T-cell (primary cell): Measurements from ENCODE around the gene RXFP3. TPM values are rescaled to one million over a fixed set of nuclear protein-coding genes. Genes with fewer than 3 reads are reported as not detected.

Experiments used
- ATAC-seq, 4 experiments: fragments of 200-7000 bp in 3 of 4; fragments of 150-1000 bp in 1 of 4; cut with Tn5 transposase; replicated peaks in 1 of 4; 1 replicate in 3 of 4; 2 replicates in 1 of 4; pipeline ENCODE4 v1.10.0; 2021; ENCODE audit warnings: moderate library complexity in 3 of 4, mild to moderate bottlenecking in 2 of 4, moderate number of reproducible peaks in 1 of 4
- CTCF ChIA-PET, 2 donors: fragments of 300-600 bp; sonication (Branson Sonifier 250); formaldehyde crosslinking; loops; one replicate each; lab custom pipeline; 2022; ENCODE audit warnings: antibody characterized with exemption in 2 of 2; lab: Charles Lee
- POLR2A ChIA-PET, 2 donors: fragments of 300-600 bp; sonication (Branson Sonifier 250); formaldehyde crosslinking; loops; one replicate each; lab custom pipeline; 2022; ENCODE audit warnings: antibody characterized with exemption in 2 of 2; lab: Charles Lee
- DNase-seq, 35 experiments: peaks; one replicate each; pipeline versions ENCODE4 v3.0.0 to v3.0.0-alpha.2; 2013 to 2023
- H3K27ac ChIP-seq: one replicate; pipeline ENCODE4 v1.5.1; 2013; ENCODE audit warnings: low read length
- H3K27me3 ChIP-seq, 2 experiments: replicated peaks in 1 of 2; 1 replicate in 1 of 2; 2 replicates in 1 of 2; pipeline versions ENCODE4 v1.6.1 to v1.7.0; 2013; ENCODE audit warnings: low read length in 1 of 2, mixed read lengths in 1 of 2; ENCODE audit not compliant: control insufficient read depth in 2 of 2, insufficient read depth in 2 of 2; ENCODE audit errors: extremely low read depth in 1 of 2
- H3K36me3 ChIP-seq, 2 donors: 1 replicate in 1 of 2; 2 replicates in 1 of 2; pipeline versions ENCODE4 v1.6.1 to v1.7.0; 2013; ENCODE audit warnings: low read length in 1 of 2; ENCODE audit not compliant: control insufficient read depth in 2 of 2, insufficient read depth in 1 of 2; ENCODE audit errors: extremely low read depth in 1 of 2
- H3K4me1 ChIP-seq, 2 experiments: 1 replicate in 1 of 2; 2 replicates in 1 of 2; pipeline versions ENCODE4 v1.6.1 to v1.7.0; 2013; ENCODE audit warnings: low read length in 2 of 2, mixed read lengths in 1 of 2; ENCODE audit not compliant: insufficient read depth in 2 of 2, control insufficient read depth in 1 of 2; ENCODE audit errors: extremely low read depth in 1 of 2
- H3K4me3 ChIP-seq, 2 donors: 1 replicate in 1 of 2; 2 replicates in 1 of 2; pipeline versions ENCODE4 v1.5.1 to v1.7.0; 2013; ENCODE audit warnings: mild to moderate bottlenecking in 2 of 2, low read length in 1 of 2, moderate library complexity in 1 of 2; ENCODE audit not compliant: control insufficient read depth in 1 of 2; ENCODE audit errors: extremely low read depth in 1 of 2
- H3K9me3 ChIP-seq: 2 replicates; pipeline ENCODE4 v1.7.0; 2013
- H3K27ac Mint-ChIP-seq, 2 donors: one replicate each; pipeline ENCODE4 v1.8.0; 2020 to 2021; ENCODE audit warnings: mild to moderate bottlenecking in 2 of 2, mixed read lengths in 2 of 2
- H3K27me3 Mint-ChIP-seq, 2 donors: one replicate each; pipeline ENCODE4 v1.8.0; 2021 to 2022; ENCODE audit warnings: mixed read lengths in 2 of 2
- H3K36me3 Mint-ChIP-seq: one replicate; pipeline ENCODE4 v1.8.0; 2021; ENCODE audit warnings: mixed read lengths
- H3K4me1 Mint-ChIP-seq, 3 donors: one replicate each; pipeline ENCODE4 v1.8.0; 2020 to 2022; ENCODE audit warnings: mixed read lengths in 3 of 3, mild to moderate bottlenecking in 1 of 3
- H3K4me3 Mint-ChIP-seq, 3 donors: one replicate each; pipeline ENCODE4 v1.8.0; 2020 to 2022; ENCODE audit warnings: mild to moderate bottlenecking in 3 of 3, mixed read lengths in 3 of 3, moderate library complexity in 3 of 3
- H3K9me3 Mint-ChIP-seq, 3 donors: one replicate each; pipeline ENCODE4 v1.8.0; 2020 to 2022; ENCODE audit warnings: mixed read lengths in 3 of 3
- WGBS: methylation state at CpG from one replicate; pipeline ENCODE4 v1.1.5; 2013; ENCODE audit warnings: missing lambda C conversion rate; ENCODE audit not compliant: insufficient coverage; 5-methylcytosine and 5-hydroxymethylcytosine counted together
- total RNA-seq, 35 experiments: library from RNA in 6 of 35; stranded (reverse) in 6 of 35; fragments of 120-200 nt in 1 of 35; gene quantifications; one replicate each; pipeline versions ENCODE4 v1.2.1 to v1.2.4 and lab custom pipeline; 2013 to 2026

RXFP3 gene
- total RNA-seq, 5 donors from 2014 or later (not counting 1 experiment from before 2014, with no cell fraction given), result not detected

DNA sequence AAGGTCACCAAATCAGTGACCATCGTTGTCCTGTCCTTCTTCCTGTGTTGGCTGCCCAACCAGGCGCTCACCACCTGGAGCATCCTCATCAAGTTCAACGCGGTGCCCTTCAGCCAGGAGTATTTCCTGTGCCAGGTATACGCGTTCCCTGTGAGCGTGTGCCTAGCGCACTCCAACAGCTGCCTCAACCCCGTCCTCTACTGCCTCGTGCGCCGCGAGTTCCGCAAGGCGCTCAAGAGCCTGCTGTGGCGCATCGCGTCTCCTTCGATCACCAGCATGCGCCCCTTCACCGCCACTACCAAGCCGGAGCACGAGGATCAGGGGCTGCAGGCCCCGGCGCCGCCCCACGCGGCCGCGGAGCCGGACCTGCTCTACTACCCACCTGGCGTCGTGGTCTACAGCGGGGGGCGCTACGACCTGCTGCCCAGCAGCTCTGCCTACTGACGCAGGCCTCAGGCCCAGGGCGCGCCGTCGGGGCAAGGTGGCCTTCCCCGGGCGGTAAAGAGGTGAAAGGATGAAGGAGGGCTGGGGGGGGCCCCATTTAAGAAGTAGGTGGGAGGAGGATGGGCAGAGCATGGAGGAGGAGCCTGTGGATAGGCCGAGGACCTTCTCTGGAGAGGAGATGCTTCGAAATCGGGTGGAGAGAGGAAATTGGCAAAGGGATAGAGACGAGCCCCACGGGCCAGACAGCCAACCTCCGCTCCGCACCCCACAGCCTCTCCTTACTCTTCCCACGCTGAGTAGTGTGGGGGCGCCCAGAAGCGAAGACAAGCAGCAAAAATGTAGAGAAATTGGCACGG is 1.7 kb downstream of the RXFP3 start:
- CTCF ChIA-PET, result no interaction called here
- H3K9me3 ChIP-seq, result no peaks in the 10 kb centered on the region
- ATAC-seq (no peak), DNase-seq (no peak)
- peaks cover 0 to 7% (median 6%) of the 10 kb centered on the region in 3 donors for H3K4me1 Mint-ChIP-seq
- H3K9me3 Mint-ChIP-seq, result no peaks in the 10 kb centered on the region
- POLR2A ChIA-PET, result no interaction called here
- H3K4me3 Mint-ChIP-seq, result no peak overlapping the region
- peaks cover 12 to 44% of the 10 kb centered on the region in 2 experiments for H3K27me3 ChIP-seq
- no peak overlapping the region for H3K4me3 ChIP-seq
- peaks cover 49 to 64% of the 10 kb centered on the region in 2 donors for H3K27me3 Mint-ChIP-seq
- peaks cover 0 to 7% of the 10 kb centered on the region in 2 experiments for H3K4me1 ChIP-seq
- 32% methylated on average over 46 of the region's 54 CpGs for WGBS
- no peaks in the 10 kb centered on the region for H3K36me3 ChIP-seq
- no peak overlapping the region for H3K27ac Mint-ChIP-seq
- H3K36me3 Mint-ChIP-seq, result no peaks in the 10 kb centered on the region
- no peak overlapping the region for H3K27ac ChIP-seq

DNA sequence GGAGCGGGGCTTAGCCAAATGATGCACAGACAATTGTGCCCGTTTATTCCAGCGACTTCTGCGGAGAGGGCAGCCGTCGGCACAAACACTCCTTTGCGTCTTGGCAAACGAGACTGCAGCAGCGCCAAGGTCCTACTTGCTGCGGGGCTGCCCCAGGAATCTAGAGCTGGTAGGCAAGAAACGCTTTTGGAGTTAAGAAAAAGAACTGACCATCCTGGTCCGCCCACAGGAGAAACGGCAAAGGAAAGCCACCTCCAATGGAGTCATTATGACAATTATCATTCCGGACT is 2.3 kb downstream of the RXFP3 start:
- ATAC-seq (no peak), DNase-seq (no peak)
- Mint-ChIP-seq H3K4me1 (peaks cover 0 to 7% (median 6%) of the 10 kb centered on the region in 3 donors), H3K27me3 (peaks cover 51 to 70% of the 10 kb centered on the region in 2 donors), H3K27ac (no peak overlapping the region), H3K36me3 (no peaks in the 10 kb centered on the region), H3K9me3 (no peaks in the 10 kb centered on the region), H3K4me3 (no peak overlapping the region)
- H3K9me3 ChIP-seq, result no peaks in the 10 kb centered on the region
- 35% methylated on average over 14 of the region's 14 CpGs for WGBS
- ChIA-PET CTCF (no interaction called here), POLR2A (no interaction called here)
- no peaks in the 10 kb centered on the region for H3K36me3 ChIP-seq
- H3K27ac ChIP-seq, result no peak overlapping the region
- H3K4me1 ChIP-seq, result peaks cover 0 to 7% of the 10 kb centered on the region in 2 experiments
- H3K4me3 ChIP-seq, result no peak overlapping the region
- H3K27me3 ChIP-seq, result peaks cover 9 to 44% of the 10 kb centered on the region in 2 experiments

DNA sequence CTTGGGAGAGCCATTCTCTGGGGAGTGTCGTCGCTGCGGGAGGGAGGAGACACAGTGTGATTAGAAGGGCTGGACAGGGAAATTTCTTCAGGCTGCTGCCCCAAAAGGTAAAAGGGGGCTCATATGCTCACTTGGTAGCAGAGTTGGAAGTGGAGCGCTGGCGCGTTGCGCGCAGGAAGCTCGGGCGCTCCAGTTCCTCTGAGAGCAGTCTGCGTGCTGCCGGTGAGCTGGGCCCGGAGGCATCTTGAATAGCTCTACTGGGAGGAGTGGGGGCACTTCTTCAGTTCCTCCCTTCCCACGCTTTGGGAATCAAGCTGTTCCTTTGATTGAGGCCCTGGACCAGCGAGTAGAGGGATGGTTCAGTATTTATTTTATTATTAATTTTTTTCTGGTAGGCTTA is 2.7 kb downstream of the RXFP3 start:
- Mint-ChIP-seq H3K27ac (no peak overlapping the region), H3K4me3 (no peak overlapping the region), H3K4me1 (peaks cover 0 to 7% (median 6%) of the 10 kb centered on the region in 3 donors), H3K27me3 (peaks cover 53 to 71% of the 10 kb centered on the region in 2 donors), H3K36me3 (no peaks in the 10 kb centered on the region), H3K9me3 (no peaks in the 10 kb centered on the region)
- 23% methylated on average over 13 of the region's 15 CpGs for WGBS
- Histone ChIP-seq H3K9me3 (no peaks in the 10 kb centered on the region), H3K27ac (no peak overlapping the region), H3K4me3 (no peak overlapping the region), H3K27me3 (peaks cover 9 to 44% of the 10 kb centered on the region in 2 experiments), H3K36me3 (no peaks in the 10 kb centered on the region), H3K4me1 (peaks cover 0 to 7% of the 10 kb centered on the region in 2 experiments)
- POLR2A ChIA-PET, result no interaction called here
- ATAC-seq (no peak), DNase-seq (no peak)
- CTCF ChIA-PET, result interaction anchor here in 1 of 2 donors (1.1 kb wide), 1 partner anchor 31 kb away, joined by 3 read pairs; no protein-coding TSS in a partner anchor

DNA sequence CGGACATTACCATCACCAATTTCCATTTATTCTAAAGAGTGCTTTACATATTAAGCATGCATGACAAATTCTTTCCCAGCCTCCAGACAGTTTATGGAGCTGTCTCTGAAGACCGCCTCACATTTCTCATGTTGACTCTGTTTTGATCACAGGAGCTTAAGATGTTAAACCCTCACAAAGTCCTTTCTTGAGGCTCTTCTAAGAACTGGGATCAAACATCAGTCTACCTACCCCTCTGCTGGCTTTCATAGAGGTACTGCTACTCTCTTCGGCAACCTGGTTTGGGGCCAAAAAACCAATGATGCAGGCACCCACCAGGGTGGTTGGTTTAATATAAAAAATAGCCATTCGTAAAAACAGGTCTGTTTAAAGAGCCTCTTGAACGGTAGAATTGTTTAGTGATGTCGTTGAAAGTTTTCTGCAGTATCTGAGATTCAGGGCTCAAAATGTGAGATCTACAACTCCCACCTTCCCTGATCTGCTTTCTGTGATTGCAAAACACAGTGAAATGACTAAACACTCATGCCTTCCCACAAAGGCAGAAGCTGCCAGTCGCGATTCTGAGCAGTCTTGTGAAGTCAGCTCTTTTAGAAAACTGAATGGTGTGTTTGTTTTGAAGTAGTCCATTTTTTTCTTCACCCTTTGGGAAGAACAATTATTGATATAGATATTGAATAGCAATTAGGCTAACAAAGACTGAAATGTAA is 3.5 kb downstream of the RXFP3 start:
- DNase-seq (no peak), ATAC-seq (no peak)
- no peak overlapping the region for H3K27ac Mint-ChIP-seq
- no peaks in the 10 kb centered on the region for H3K9me3 Mint-ChIP-seq
- Histone ChIP-seq H3K4me1 (peaks cover 0 to 7% of the 10 kb centered on the region in 2 experiments), H3K27me3 (peaks cover 9 to 51% of the 10 kb centered on the region in 2 experiments), H3K9me3 (no peaks in the 10 kb centered on the region), H3K4me3 (no peak overlapping the region), H3K27ac (no peak overlapping the region), H3K36me3 (no peaks in the 10 kb centered on the region)
- no peaks in the 10 kb centered on the region for H3K36me3 Mint-ChIP-seq
- peaks cover 0 to 7% (median 6%) of the 10 kb centered on the region in 3 donors for H3K4me1 Mint-ChIP-seq
- WGBS, result 100% methylated on average over 1 of the region's 8 CpGs
- peaks cover 53 to 75% of the 10 kb centered on the region in 2 donors for H3K27me3 Mint-ChIP-seq
- ChIA-PET CTCF (interaction anchor here (0.5 to 1.1 kb wide), 5 partner anchors 15 to 504 kb away, joined by 3 to 4 read pairs (median 3); no protein-coding TSS in a partner anchor), POLR2A (no interaction called here)
- H3K4me3 Mint-ChIP-seq, result no peak overlapping the region

DNA sequence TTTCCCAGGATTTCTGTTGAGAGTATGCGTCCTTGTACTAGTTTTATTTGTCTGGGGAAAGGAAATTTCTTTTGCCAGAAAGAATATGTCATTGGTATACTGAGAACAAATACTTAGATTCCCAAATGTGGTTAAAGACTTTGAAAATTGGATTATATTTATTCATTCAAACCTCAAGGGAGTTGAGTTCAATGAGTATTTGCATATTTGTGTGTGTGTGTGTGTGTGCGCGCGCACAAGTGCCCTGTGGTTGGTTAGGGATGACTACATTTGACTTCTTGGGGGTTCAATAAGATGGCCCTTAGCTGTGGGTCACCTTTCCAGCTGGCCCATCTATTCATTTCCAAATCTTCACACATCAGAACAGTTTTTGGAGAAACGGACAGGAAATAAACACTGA is 4.9 kb downstream of the RXFP3 start:
- Mint-ChIP-seq H3K4me3 (no peak overlapping the region), H3K27me3 (peaks cover 49 to 71% of the 10 kb centered on the region in 2 donors), H3K36me3 (no peaks in the 10 kb centered on the region), H3K4me1 (peaks cover 0 to 4% (median under 1%) of the 10 kb centered on the region in 3 donors), H3K27ac (no peak overlapping the region), H3K9me3 (no peaks in the 10 kb centered on the region)
- ATAC-seq (no peak), DNase-seq (no peak)
- Histone ChIP-seq H3K9me3 (no peaks in the 10 kb centered on the region), H3K27ac (no peak overlapping the region), H3K36me3 (no peaks in the 10 kb centered on the region), H3K4me1 (peaks cover 0 to 4% of the 10 kb centered on the region in 2 experiments), H3K4me3 (no peak overlapping the region), H3K27me3 (peaks cover 5 to 47% of the 10 kb centered on the region in 2 experiments)
- CTCF ChIA-PET, result no interaction called here
- POLR2A ChIA-PET, result no interaction called here
- no CpG with 5 or more reads among the region's 5 CpGs for WGBS

DNA sequence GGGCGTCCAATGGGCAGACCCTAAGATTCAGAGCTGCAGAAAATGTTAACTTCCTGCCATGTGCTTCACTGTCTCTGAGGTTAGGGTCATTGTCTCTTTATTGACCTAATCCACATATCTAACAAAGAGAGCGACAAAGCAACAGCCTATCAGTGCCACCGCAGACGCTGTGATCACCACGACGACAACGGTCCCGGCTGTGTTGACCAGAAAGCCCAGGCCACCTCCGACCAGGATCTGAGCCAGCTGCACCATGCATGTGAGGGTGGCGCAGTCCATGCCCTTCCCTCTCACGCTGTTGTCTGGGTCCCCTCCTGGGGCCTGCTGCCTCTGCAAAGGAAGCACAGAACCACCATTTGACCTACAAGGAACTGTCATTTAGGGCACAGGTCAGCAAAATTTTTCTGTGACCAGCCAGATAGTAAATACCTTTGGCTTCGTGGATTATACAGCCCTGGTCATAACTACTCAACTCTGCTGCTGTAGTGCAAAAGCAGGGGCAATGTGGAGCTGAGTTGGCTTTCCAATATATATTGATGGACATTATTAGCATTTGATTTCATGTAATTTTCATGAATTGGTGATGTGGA is 8.5 kb downstream of the RXFP3 start:
- no peaks in the 10 kb centered on the region for H3K36me3 ChIP-seq
- no peaks in the 10 kb centered on the region for H3K9me3 ChIP-seq
- POLR2A ChIA-PET, result no interaction called here
- Mint-ChIP-seq H3K4me1 (no peaks in the 10 kb centered on the region), H3K9me3 (peaks cover 0 to 3% (median 0%) of the 10 kb centered on the region in 3 donors), H3K4me3 (no peak overlapping the region), H3K36me3 (no peaks in the 10 kb centered on the region), H3K27me3 (peaks cover 28 to 42% of the 10 kb centered on the region in 2 donors), H3K27ac (no peak overlapping the region)
- no peak for DNase-seq
- WGBS, result 81% methylated on average over 10 of the region's 12 CpGs
- H3K4me1 ChIP-seq, result no peaks in the 10 kb centered on the region
- ATAC-seq, result no peak
- no peak overlapping the region for H3K4me3 ChIP-seq
- H3K27ac ChIP-seq, result no peak overlapping the region
- H3K27me3 ChIP-seq, result peaks cover 4 to 18% of the 10 kb centered on the region in 2 experiments
- CTCF ChIA-PET, result no interaction called here
